K562 (cell line): ENCODE results near the gene FRMPD3. TPM values are rescaled to one million over a fixed set of nuclear protein-coding genes. Genes with fewer than 3 reads are reported as not detected.

ENCODE experiments used
- ATAC-seq: fragments of 200-7000 bp; cut with Tn5 transposase; 3 replicates; pipeline ENCODE4 v1.9.1; 2020; ENCODE audit warnings: moderate library complexity
- BruUV-seq: library from RNA; stranded (reverse); fragments of 400-500 nt; replicated peaks from 2 replicates; lab custom pipeline; 2021; lab: Mats Ljungman, UMichigan
- CTCF ChIA-PET: fragments of 300-600 bp; formaldehyde crosslinking; extraction: SDS; loops from one replicate; lab custom pipeline; 2021; ENCODE audit warnings: low intra/inter-chr PET ratio; lab: Yijun Ruan, JAX
- POLR2A ChIA-PET: fragments of 300-600, 350-650 bp; sonication (Branson Sonifier 250); formaldehyde crosslinking; extraction: SDS; loops from one replicate; lab custom pipeline; 2021; ENCODE audit warnings: antibody characterized with exemption, inconsistent platforms; lab: Yijun Ruan, JAX
- DNase-seq, 4 experiments: peaks; one replicate each; pipeline versions ENCODE4 v3.0.0 to v3.0.0-alpha.2; 2011 to 2018; ENCODE audit warnings: low spot score in 3 of 4, mixed read lengths in 3 of 4; ENCODE audit errors: extremely low read depth in 1 of 4
- FAIRE-seq: peaks from 2 replicates; lab custom pipeline; 2011; peaks lifted over from hg19 to GRCh38; lab: Jason Lieb, UNC
- H2AFZ ChIP-seq: 2 replicates; pipeline ENCODE4 v1.6.0; 2011; ENCODE audit warnings: low read depth, low read length, control low read depth, inconsistent platforms
- H3K27ac ChIP-seq: fragments of 200-600 bp; 3 replicates; pipeline ENCODE4 v1.8.0; 2011; ENCODE audit warnings: low read depth, mild to moderate bottlenecking, control low read depth, inconsistent platforms, low read length, moderate library complexity, mixed read lengths; ENCODE audit errors: extremely low read depth
- H3K27me3 ChIP-seq, 2 experiments: fragments of 300-600 bp in 1 of 2; 2 replicates in 1 of 2; 3 replicates in 1 of 2; pipeline versions ENCODE4 v1.6.0 to v1.8.0; 2011; ENCODE audit warnings: inconsistent platforms in 2 of 2, low read length in 2 of 2, mild to moderate bottlenecking in 1 of 2, mixed read lengths in 1 of 2, moderate library complexity in 1 of 2; ENCODE audit not compliant: control insufficient read depth in 2 of 2, insufficient read depth in 2 of 2
- H3K36me3 ChIP-seq: fragments of 300-600 bp; 3 replicates; pipeline ENCODE4 v1.8.0; 2011; ENCODE audit warnings: mild to moderate bottlenecking, low read length, inconsistent platforms; ENCODE audit not compliant: control insufficient read depth, insufficient read depth
- H3K4me1 ChIP-seq, 2 experiments: fragments of 200-600 bp in 1 of 2; replicated peaks in 1 of 2; 2 replicates in 1 of 2; 3 replicates in 1 of 2; pipeline versions ENCODE4 v1.5.1 to v1.8.0; 2011; ENCODE audit warnings: inconsistent platforms in 2 of 2, low read length in 2 of 2, mild to moderate bottlenecking in 1 of 2, mixed read lengths in 1 of 2, moderate library complexity in 1 of 2; ENCODE audit not compliant: control insufficient read depth in 2 of 2, insufficient read depth in 2 of 2
- H3K4me2 ChIP-seq: 2 replicates; pipeline ENCODE4 v1.6.1; 2011; ENCODE audit warnings: low read length, control low read depth, inconsistent platforms, mixed read lengths; ENCODE audit not compliant: insufficient read depth
- H3K4me3 ChIP-seq: fragments of 200-600 bp; sonication (generic), shearing (Covaris generic); 2 replicates; pipeline ENCODE4 v1.5.1; 2016; ENCODE audit warnings: control low read depth, inconsistent platforms
- H3K79me2 ChIP-seq: fragments of 200-600 bp; 3 replicates; pipeline ENCODE4 v1.8.0; 2011; ENCODE audit warnings: low read length, inconsistent platforms; ENCODE audit not compliant: control insufficient read depth, insufficient read depth
- H3K9ac ChIP-seq, 2 experiments: 2 replicates each; pipeline versions ENCODE4 v1.6.0 to v1.6.1; 2011; ENCODE audit warnings: low read depth in 2 of 2, low read length in 2 of 2, control low read depth in 1 of 2, inconsistent platforms in 1 of 2, mild to moderate bottlenecking in 1 of 2, mixed read lengths in 1 of 2; ENCODE audit not compliant: insufficient read depth in 1 of 2
- H3K9me1 ChIP-seq: one replicate; pipeline ENCODE4 v1.6.0; 2011; ENCODE audit warnings: inconsistent platforms, mild to moderate bottlenecking, low read length, moderate library complexity; ENCODE audit not compliant: control insufficient read depth, insufficient read depth
- H3K9me3 ChIP-seq: replicated peaks from 2 replicates; pipeline ENCODE4 v1.5.1; 2011; ENCODE audit warnings: low read depth, low read length, inconsistent platforms; ENCODE audit not compliant: control insufficient read depth, insufficient read depth
- H4K20me1 ChIP-seq: replicated peaks from 2 replicates; pipeline ENCODE4 v1.6.1; 2011; ENCODE audit warnings: low read length, inconsistent platforms, mixed read lengths; ENCODE audit not compliant: control insufficient read depth, insufficient read depth
- CCNT2 ChIP-seq: IDR thresholded peaks from 2 replicates; pipeline ENCODE4 v1.6.1; 2011; ENCODE audit warnings: borderline replicate concordance, low read depth, mild to moderate bottlenecking, moderate library complexity, mixed read lengths, low read length; ENCODE audit not compliant: insufficient read length; ENCODE audit errors: extremely low read depth
- ESRRA ChIP-seq: fragments of 450-650 bp; IDR thresholded peaks from 2 replicates; pipeline ENCODE4 v1.6.1; 2014; ENCODE audit warnings: low read depth, mild to moderate bottlenecking, moderate library complexity, borderline replicate concordance
- FOXK1 ChIP-seq: sonication (generic); formaldehyde crosslinking; IDR thresholded peaks from 2 replicates; pipeline ENCODE4 v1.8.0; 2022; ENCODE audit warnings: missing genetic modification reagents, mild to moderate bottlenecking, borderline replicate concordance
- HNRNPL ChIP-seq: fragments of 200-400 bp; formaldehyde crosslinking; IDR thresholded peaks from 2 replicates; pipeline ENCODE4 v1.6.1; 2017; ENCODE audit warnings: low read depth, mild to moderate bottlenecking, low read length
- MCM7 ChIP-seq, 2 experiments: fragments of 450-650 bp; IDR thresholded peaks; 2 replicates each; pipeline ENCODE4 v1.6.1; 2016 to 2018
- RBM39 ChIP-seq: fragments of 200-400 bp; formaldehyde crosslinking; optimal IDR thresholded peaks from 2 replicates; pipeline ENCODE3; 2018; ENCODE audit warnings: low read depth, low read length
- RFX5 ChIP-seq: IDR thresholded peaks from 2 replicates; pipeline ENCODE4 v1.6.1; 2011; ENCODE audit warnings: low read depth, mild to moderate bottlenecking, improper control_type of control experiment, low read length
- ZNF224 ChIP-seq: sonication (generic); formaldehyde crosslinking; IDR thresholded peaks from 2 replicates; pipeline ENCODE4 v1.8.0; 2022; ENCODE audit warnings: mild to moderate bottlenecking, missing genetic modification reagents
- WGBS: fragments of 100-300 bp; shearing (Covaris generic); methylation state at CpG from one replicate; pipeline ENCODE4 v1.1.6; 2016; ENCODE audit warnings: low coverage, mixed read lengths; ENCODE audit not compliant: insufficient coverage; ENCODE audit errors: missing lambda C conversion rate; 5-methylcytosine and 5-hydroxymethylcytosine counted together
- in situ Hi-C: fragments of 300-500 bp; cut with MboI; formaldehyde crosslinking; loops from 4 replicates; pipeline ENCODE4 v1.15.0; 2018; ENCODE audit warnings: inconsistent platforms, mixed read lengths
- intact Hi-C: fragments of 100-400 bp; cut with micrococcal nuclease; formaldehyde crosslinking; loops from 2 replicates; pipeline ENCODE4 v1.14.2; 2022
- polyA plus RNA-seq, 8 experiments: library from polyadenylated mRNA; depleted of rRNA in 4 of 8; stranded (reverse) in 5 of 8; unstranded in 3 of 8; fragments of >200 nt; fragmentation: Nextera tagmentation in 2 of 8; fragmentation: Illumina TruSeq in 1 of 8; extraction: Ambion mirVana in 2 of 8; extraction: Trizol in 1 of 8; gene quantifications; 2 replicates each; pipeline versions ENCODE4 v1.2.1 to v1.2.3, GENCODE V29; 2011 to 2014; ENCODE audit warnings: inconsistent platforms in 1 of 8, missing spikeins in 1 of 8
- total RNA-seq, 7 experiments: library from RNA; depleted of rRNA in 6 of 7; stranded (reverse); fragments of >200 nt in 6 of 7; fragmentation: Illumina TruSeq in 2 of 7; extraction: Trizol in 2 of 7; gene quantifications; 2 replicates each; pipeline versions ENCODE4 v1.2.1 to v1.2.3, GENCODE V29; 2011 to 2021; ENCODE audit warnings: low replicate concordance in 1 of 7

The FRMPD3 gene
- total and polyA plus RNA-seq, 9 of the 15 experiments (the other 6 are each of a cell fraction or from before 2014, with no cell fraction given), result not detected

DNA sequence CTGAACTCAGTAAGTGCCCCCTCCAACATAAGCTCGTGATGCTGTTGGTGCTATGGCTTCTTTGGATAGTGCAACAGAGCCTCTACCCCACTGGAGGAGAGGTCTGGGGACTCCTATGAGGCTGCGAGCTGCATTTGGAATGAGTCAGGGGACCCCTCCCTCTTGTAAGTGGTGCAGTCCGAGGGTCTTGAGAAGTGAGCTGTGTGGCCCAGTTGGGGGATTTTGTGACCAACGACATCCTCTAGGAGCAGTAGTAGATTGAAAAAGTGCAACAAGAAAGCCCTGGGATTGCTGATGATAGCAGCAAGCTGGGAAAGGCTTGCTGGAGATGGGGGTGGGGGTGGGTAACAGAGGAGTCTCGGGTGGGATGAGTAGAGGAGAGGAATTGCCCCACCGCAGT, 3.1 kb downstream of the FRMPD3 start:
- no peak for DNase-seq
- intact Hi-C loops (no loop called here), in situ Hi-C loops (no loop called here)
- H2AFZ ChIP-seq, result no peak overlapping the region
- peaks cover 0 to 9% of the 10 kb centered on the region in 2 experiments; a peak in 2 of 5 replicates for H3K4me1 ChIP-seq
- no TSS peak for BruUV-seq
- no peaks in the 10 kb centered on the region for H3K36me3 ChIP-seq
- no peak overlapping the region for H3K27ac ChIP-seq
- no peak overlapping the region for H3K4me2 ChIP-seq
- peaks cover 2 to 25% of the 10 kb centered on the region in 2 experiments; a peak in 3 of 5 replicates for H3K27me3 ChIP-seq
- FAIRE-seq, result no peak
- no peaks in the 10 kb centered on the region for H3K9me3 ChIP-seq
- no peaks in the 10 kb centered on the region for H3K9me1 ChIP-seq
- H4K20me1 ChIP-seq, result no peaks in the 10 kb centered on the region
- TF ChIP-seq FOXK1 (no peak), RBM39 (no peak), MCM7 (IDR thresholded peaks at IDR 0.05) (no peak), ESRRA (no peak), ZNF224 (no peak), HNRNPL (no peak), RFX5 (no peak), CCNT2 (no peak)
- no peak overlapping the region for H3K9ac ChIP-seq
- CTCF ChIA-PET, result no interaction called here
- POLR2A ChIA-PET, result no interaction called here
- no peak overlapping the region for H3K4me3 ChIP-seq
- ATAC-seq, result no peak
- WGBS, result 2% methylated on average over 4 of the region's 6 CpGs
- no peaks in the 10 kb centered on the region for H3K79me2 ChIP-seq
